Hepatocyte (in vitro differentiated cells): ENCODE data around the gene ATP8B4. TPM values are rescaled to one million over a fixed set of nuclear protein-coding genes. Genes with fewer than 3 reads are reported as not detected.
A peak's percentile ranks its signal among the peaks of the same experiment; 100 is the strongest.

Source experiments
- DNase-seq: peaks from one replicate; pipeline ENCODE4 v3.0.0-alpha.2; 2016; ENCODE audit warnings: low spot score
- H2AFZ ChIP-seq: fragments of 200-600 bp; sonication (generic); 2 replicates; pipeline ENCODE4 v1.6.0; 2016; ENCODE audit warnings: antibody characterized with exemption, mild to moderate bottlenecking
- H3K27ac ChIP-seq: fragments of 200-600 bp; sonication (generic); 2 replicates; pipeline ENCODE4 v1.5.1; 2016; ENCODE audit warnings: mild to moderate bottlenecking
- H3K27me3 ChIP-seq: fragments of 200-600 bp; sonication (generic); 2 replicates; pipeline ENCODE4 v1.6.1; 2016
- H3K36me3 ChIP-seq: fragments of 200-600 bp; sonication (generic); replicated peaks from 2 replicates; pipeline ENCODE4 v1.5.1; 2016; ENCODE audit warnings: low read depth; ENCODE audit not compliant: insufficient read depth
- H3K4me1 ChIP-seq: fragments of 200-600 bp; sonication (generic); 2 replicates; pipeline ENCODE4 v1.5.1; 2016; ENCODE audit warnings: mild to moderate bottlenecking, moderate library complexity; ENCODE audit not compliant: insufficient read depth
- H3K4me2 ChIP-seq: fragments of 200-600 bp; sonication (generic); 2 replicates; pipeline ENCODE4 v1.6.0; 2016
- H3K4me3 ChIP-seq: fragments of 200-600 bp; sonication (generic); 2 replicates; pipeline ENCODE4 v1.5.1; 2016; ENCODE audit warnings: mild to moderate bottlenecking
- H3K79me2 ChIP-seq: fragments of 200-600 bp; sonication (generic); 2 replicates; pipeline ENCODE4 v1.6.0; 2017; ENCODE audit warnings: mild to moderate bottlenecking
- H3K9me2 ChIP-seq: fragments of 200-600 bp; sonication (generic); replicated peaks from 2 replicates; pipeline ENCODE4 v1.6.0; 2017; ENCODE audit warnings: mild to moderate bottlenecking; ENCODE audit not compliant: insufficient read depth
- H3K9me3 ChIP-seq: fragments of 200-600 bp; sonication (generic); 2 replicates; pipeline ENCODE4 v1.5.1; 2016; ENCODE audit warnings: low read depth, mild to moderate bottlenecking
- H4K20me1 ChIP-seq: fragments of 200-600 bp; sonication (generic); 2 replicates; pipeline ENCODE4 v1.6.0; 2016; ENCODE audit warnings: mild to moderate bottlenecking; ENCODE audit not compliant: insufficient read depth, poor library complexity, severe bottlenecking
- CTCF ChIP-seq: fragments of 200-600 bp; sonication (generic); IDR thresholded peaks from 2 replicates; pipeline ENCODE4 v1.5.1; 2016; ENCODE audit warnings: antibody characterized with exemption, mild to moderate bottlenecking; ENCODE audit not compliant: poor library complexity
- EZH2 ChIP-seq: fragments of 200-600 bp; sonication (generic); IDR thresholded peaks from 2 replicates; pipeline ENCODE4 v1.6.1; 2016; ENCODE audit warnings: antibody characterized with exemption, mild to moderate bottlenecking, borderline replicate concordance
- EZH2phosphoT487 ChIP-seq: fragments of 200-600 bp; sonication (generic); IDR thresholded peaks from one replicate; pipeline ENCODE4 v1.6.1; 2018; ENCODE audit warnings: antibody characterized with exemption, mild to moderate bottlenecking, low read depth, moderate library complexity; ENCODE audit not compliant: unreplicated experiment, severe bottlenecking
- WGBS: methylation state at CpG from one replicate; pipeline ENCODE4 v1.1.6; 2016; ENCODE audit warnings: low lambda C conversion rate; ENCODE audit errors: missing lambda C conversion rate; 5-methylcytosine and 5-hydroxymethylcytosine counted together
- polyA plus RNA-seq: library from polyadenylated mRNA; unstranded; fragments of >200 nt; fragmentation: Nextera tagmentation; extraction: Ambion mirVana; gene quantifications from 2 replicates; pipeline ENCODE4 v1.2.1, GENCODE V29; 2016
- total RNA-seq: library from RNA; depleted of rRNA; stranded (reverse); fragments of >200 nt; gene quantifications from 2 replicates; pipeline ENCODE4 v1.2.3, GENCODE V29; 2014

Gene ATP8B4
- total and polyA plus RNA-seq, 2 experiments from 2014 or later = 1.3 to 9.5 TPM

DNA sequence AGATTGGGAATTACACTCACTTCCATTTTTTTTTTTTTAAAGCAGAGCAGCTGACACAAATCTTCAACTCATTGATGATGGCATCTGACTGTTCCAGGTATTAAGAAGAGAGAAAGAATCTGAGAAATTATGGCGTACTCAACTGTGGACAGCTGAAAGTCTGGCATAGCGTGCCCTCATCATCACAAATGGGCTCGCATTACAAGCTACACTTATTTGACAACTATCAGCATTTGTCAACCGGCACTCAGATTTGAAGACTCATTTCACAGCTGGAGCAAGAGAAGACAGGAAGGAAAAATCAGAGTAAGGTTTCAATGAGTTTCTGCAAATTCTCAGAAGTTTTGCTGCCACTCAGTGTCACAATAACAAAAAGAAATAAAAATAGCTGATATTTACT lies 235.9 kb downstream of the ATP8B4 start:
- no peaks in the 10 kb centered on the region for H3K9me2 ChIP-seq
- no peak overlapping the region for H3K4me2 ChIP-seq
- H3K27me3 ChIP-seq = no peaks in the 10 kb centered on the region
- H4K20me1 ChIP-seq = no peaks in the 10 kb centered on the region
- TF ChIP-seq EZH2 (no peak), CTCF (no peak), EZH2phosphoT487 (no peak)
- H3K36me3 ChIP-seq = no peaks in the 10 kb centered on the region
- no peak overlapping the region for H3K4me3 ChIP-seq
- 85% methylated on average over 4 of the region's 4 CpGs for WGBS
- H3K9me3 ChIP-seq = no peaks in the 10 kb centered on the region
- DNase-seq = no peak
- H3K4me1 ChIP-seq = peaks cover 5% of the 10 kb centered on the region
- no peaks in the 10 kb centered on the region for H3K79me2 ChIP-seq
- no peak overlapping the region for H2AFZ ChIP-seq
- no peak overlapping the region for H3K27ac ChIP-seq

GRCh38 chr15:49881866-49882265 lies 237.2 kb downstream of the ATP8B4 start:
- no peak for TF ChIP-seq EZH2
- WGBS = 94% methylated on average over 5 of the region's 5 CpGs
- H3K36me3 ChIP-seq = no peaks in the 10 kb centered on the region

DNA sequence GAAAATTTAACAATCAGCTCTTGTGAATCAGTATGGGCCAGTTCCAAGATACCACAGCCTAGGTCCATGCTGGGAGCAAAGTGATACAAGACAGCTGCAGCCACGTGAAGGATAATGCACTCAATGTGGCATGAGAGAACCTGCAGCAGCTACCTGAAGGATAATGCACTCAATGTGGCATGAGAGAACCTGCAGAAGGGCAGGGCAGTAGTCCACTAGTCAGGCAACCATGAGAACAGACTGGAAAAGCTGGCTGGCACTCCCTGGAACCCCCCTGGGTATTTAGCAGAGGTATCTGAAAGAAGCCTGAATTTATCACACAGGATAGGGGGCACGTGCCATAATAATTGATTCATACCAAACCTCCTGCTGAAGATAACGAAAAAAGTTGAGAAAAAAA lies 237.6 kb downstream of the ATP8B4 start:
- TF ChIP-seq CTCF = no peak
- TF ChIP-seq EZH2 = no peak
- TF ChIP-seq EZH2phosphoT487 = no peak
- Histone ChIP-seq H3K36me3 (no peaks in the 10 kb centered on the region), H3K79me2 (no peaks in the 10 kb centered on the region), H2AFZ (no peak overlapping the region), H3K4me3 (no peak overlapping the region), H3K4me2 (no peak overlapping the region), H4K20me1 (no peaks in the 10 kb centered on the region), H3K9me3 (no peaks in the 10 kb centered on the region), H3K27ac (no peak overlapping the region), H3K27me3 (no peaks in the 10 kb centered on the region), H3K4me1 (peaks cover 3% of the 10 kb centered on the region), H3K9me2 (no peaks in the 10 kb centered on the region)
- no peak for DNase-seq
- 86% methylated on average over 3 of the region's 3 CpGs for WGBS

More at GRCh38 chr15:49881866-49882265, 237.2 kb downstream of the ATP8B4 start:
- H3K79me2 ChIP-seq = no peaks in the 10 kb centered on the region
- peaks cover 3% of the 10 kb centered on the region for H3K4me1 ChIP-seq
- DNase-seq = no peak
- no peaks in the 10 kb centered on the region for H3K27me3 ChIP-seq
- H2AFZ ChIP-seq = no peak overlapping the region
- no peaks in the 10 kb centered on the region for H4K20me1 ChIP-seq
- H3K27ac ChIP-seq = no peak overlapping the region
- no peaks in the 10 kb centered on the region for H3K9me3 ChIP-seq
- H3K4me3 ChIP-seq = no peak overlapping the region
- H3K9me2 ChIP-seq = no peaks in the 10 kb centered on the region
- H3K4me2 ChIP-seq = no peak overlapping the region

GRCh38 chr15:49877873-49878521 lies 241.0 kb downstream of the ATP8B4 start:
- H4K20me1 ChIP-seq = no peaks in the 10 kb centered on the region
- peaks cover 3% of the 10 kb centered on the region for H3K4me1 ChIP-seq
- no peaks in the 10 kb centered on the region for H3K79me2 ChIP-seq
- no peak overlapping the region for H2AFZ ChIP-seq
- DNase-seq = peak; percentile 28
- H3K27me3 ChIP-seq = no peaks in the 10 kb centered on the region
- H3K27ac ChIP-seq = peak overlapping the region; percentile 78
- H3K36me3 ChIP-seq = no peaks in the 10 kb centered on the region
- TF ChIP-seq CTCF (no peak), EZH2phosphoT487 (no peak), EZH2 (no peak)
- WGBS = 74% methylated on average over 5 of the region's 5 CpGs
- no peaks in the 10 kb centered on the region for H3K9me2 ChIP-seq
- H3K4me2 ChIP-seq = no peak overlapping the region
- no peaks in the 10 kb centered on the region for H3K9me3 ChIP-seq
- no peak overlapping the region for H3K4me3 ChIP-seq
